Measurements from ENCODE around the gene FAM184A.
"Not testable (repeated sequence)": the region's sequence is repeated elsewhere in the genome, so short reads cannot be mapped to it uniquely, and the experiment has no call there.

The FAM184A gene

GRCh38 chr6:119124079-119124824 lies 45.8 kb upstream of the FAM184A start:
- H4K8ac ChIP-seq (ENCODE audit: low read depth, low read length): no peak overlapping the region
- no peak overlapping the region for H2AK5ac ChIP-seq (ENCODE audit: low read length)
- no peak overlapping the region for H2BK120ac ChIP-seq (ENCODE audit: low read depth, low read length)
- H3K9ac ChIP-seq (ENCODE audit: low read length): no peak overlapping the region
- no peak overlapping the region for H3K4me3 ChIP-seq (ENCODE audit: low read length)
- H3K36me3 ChIP-seq (ENCODE audit: control insufficient read depth, insufficient read depth, low read length): no peaks in the 10 kb centered on the region
- no peaks in the 10 kb centered on the region for H3K27me3 ChIP-seq (ENCODE audit: insufficient read depth, low read length, poor library complexity)
- no peak overlapping the region for H2BK15ac ChIP-seq (replicated peaks; ENCODE audit: low read depth)
- H3K27ac ChIP-seq (ENCODE audit: low read depth, low read length): no peak overlapping the region
- H3K23ac ChIP-seq (ENCODE audit: low read length): no peak overlapping the region
- no peak for DNase-seq
- H3K79me2 ChIP-seq (ENCODE audit: control insufficient read depth, insufficient read depth, low read length): no peaks in the 10 kb centered on the region
- H3K56ac ChIP-seq (ENCODE audit: low read length): no peak overlapping the region
- no peaks in the 10 kb centered on the region for H3K79me1 ChIP-seq (ENCODE audit: low read length)
- H3K4me2 ChIP-seq (ENCODE audit: low read length): no peak overlapping the region
- H4K5ac ChIP-seq (ENCODE audit: low read length): no peak overlapping the region
- no peak overlapping the region for H3K18ac ChIP-seq (ENCODE audit: low read length)
- no peak overlapping the region for H2BK5ac ChIP-seq (ENCODE audit: low read length)
- H3K4ac ChIP-seq (ENCODE audit: low read depth, low read length): no peak overlapping the region
- no CpG with 5 or more reads among the region's 1 CpG for WGBS (ENCODE audit: extremely low coverage, insufficient coverage, low lambda C conversion rate)
- peaks cover 3% of the 10 kb centered on the region for H3K4me1 ChIP-seq (ENCODE audit: control insufficient read depth, low read depth, low read length)

- H3K18ac ChIP-seq (ENCODE audit: low read length): no peak overlapping the region
- H3K4me2 ChIP-seq (ENCODE audit: low read length): no peak overlapping the region
- no peak overlapping the region for H4K8ac ChIP-seq (ENCODE audit: low read depth, low read length)
- no peak overlapping the region for H3K56ac ChIP-seq (ENCODE audit: low read length)
- no peak overlapping the region for H3K23ac ChIP-seq (ENCODE audit: low read length)
- H3K9ac ChIP-seq (ENCODE audit: low read length): no peak overlapping the region
- H4K5ac ChIP-seq (ENCODE audit: low read length): no peak overlapping the region
- H2BK5ac ChIP-seq (ENCODE audit: low read length): no peak overlapping the region
- WGBS (ENCODE audit: extremely low coverage, insufficient coverage, low lambda C conversion rate): no CpG with 5 or more reads among the region's 4 CpGs
- no peaks in the 10 kb centered on the region for H3K27me3 ChIP-seq (ENCODE audit: insufficient read depth, low read length, poor library complexity)
- H3K36me3 ChIP-seq (ENCODE audit: control insufficient read depth, insufficient read depth, low read length): no peaks in the 10 kb centered on the region
- no peak overlapping the region for H2BK120ac ChIP-seq (ENCODE audit: low read depth, low read length)
- no peak overlapping the region for H2BK15ac ChIP-seq (replicated peaks; ENCODE audit: low read depth)
- H3K79me2 ChIP-seq (ENCODE audit: control insufficient read depth, insufficient read depth, low read length): no peaks in the 10 kb centered on the region
- no peaks in the 10 kb centered on the region for H3K79me1 ChIP-seq (ENCODE audit: low read length)
- H2AK5ac ChIP-seq (ENCODE audit: low read length): no peak overlapping the region
- no peak overlapping the region for H3K4me3 ChIP-seq (ENCODE audit: low read length)
- no peak overlapping the region for H3K4ac ChIP-seq (ENCODE audit: low read depth, low read length)
- no peaks in the 10 kb centered on the region for H3K4me1 ChIP-seq (ENCODE audit: control insufficient read depth, low read depth, low read length)
- no peak for DNase-seq
- no peak overlapping the region for H3K27ac ChIP-seq (ENCODE audit: low read depth, low read length)
Observed at GRCh38 chr6:119122336-119122735, 43.9 kb upstream of the FAM184A start.

GRCh38 chr6:119121367-119121766 lies 42.9 kb upstream of the FAM184A start:
- no peak overlapping the region for H2BK5ac ChIP-seq (ENCODE audit: low read length)
- no peak overlapping the region for H2BK120ac ChIP-seq (ENCODE audit: low read depth, low read length)
- no peaks in the 10 kb centered on the region for H3K27me3 ChIP-seq (ENCODE audit: insufficient read depth, low read length, poor library complexity)
- H3K23ac ChIP-seq (ENCODE audit: low read length): no peak overlapping the region
- DNase-seq: no peak
- no peak overlapping the region for H3K27ac ChIP-seq (ENCODE audit: low read depth, low read length)
- no peak overlapping the region for H3K9ac ChIP-seq (ENCODE audit: low read length)
- no peaks in the 10 kb centered on the region for H3K79me2 ChIP-seq (ENCODE audit: control insufficient read depth, insufficient read depth, low read length)
- no peak overlapping the region for H2BK15ac ChIP-seq (replicated peaks; ENCODE audit: low read depth)
- no peak overlapping the region for H3K4me2 ChIP-seq (ENCODE audit: low read length)
- no peak overlapping the region for H2AK5ac ChIP-seq (ENCODE audit: low read length)
- no peaks in the 10 kb centered on the region for H3K36me3 ChIP-seq (ENCODE audit: control insufficient read depth, insufficient read depth, low read length)
- H3K79me1 ChIP-seq (ENCODE audit: low read length): no peaks in the 10 kb centered on the region
- no peak overlapping the region for H3K18ac ChIP-seq (ENCODE audit: low read length)
- no peak overlapping the region for H3K4me3 ChIP-seq (ENCODE audit: low read length)
- H4K5ac ChIP-seq (ENCODE audit: low read length): no peak overlapping the region
- no peak overlapping the region for H3K56ac ChIP-seq (ENCODE audit: low read length)
- no peak overlapping the region for H4K8ac ChIP-seq (ENCODE audit: low read depth, low read length)
- WGBS (ENCODE audit: extremely low coverage, insufficient coverage, low lambda C conversion rate): no CpG with 5 or more reads among the region's 4 CpGs
- no peaks in the 10 kb centered on the region for H3K4me1 ChIP-seq (ENCODE audit: control insufficient read depth, low read depth, low read length)
- H3K4ac ChIP-seq (ENCODE audit: low read depth, low read length): no peak overlapping the region

GRCh38 chr6:119119989-119120388 lies 41.5 kb upstream of the FAM184A start:
- H3K9ac ChIP-seq (ENCODE audit: low read length): no peak overlapping the region
- H2BK15ac ChIP-seq (replicated peaks; ENCODE audit: low read depth): no peak overlapping the region
- no peak overlapping the region for H2AK5ac ChIP-seq (ENCODE audit: low read length)
- H3K27me3 ChIP-seq (ENCODE audit: insufficient read depth, low read length, poor library complexity): no peaks in the 10 kb centered on the region
- H4K8ac ChIP-seq (ENCODE audit: low read depth, low read length): no peak overlapping the region
- H3K27ac ChIP-seq (ENCODE audit: low read depth, low read length): no peak overlapping the region
- no peaks in the 10 kb centered on the region for H3K79me1 ChIP-seq (ENCODE audit: low read length)
- H3K36me3 ChIP-seq (ENCODE audit: control insufficient read depth, insufficient read depth, low read length): no peaks in the 10 kb centered on the region
- no peak overlapping the region for H2BK120ac ChIP-seq (ENCODE audit: low read depth, low read length)
- no peaks in the 10 kb centered on the region for H3K79me2 ChIP-seq (ENCODE audit: control insufficient read depth, insufficient read depth, low read length)
- DNase-seq: no peak
- no peak overlapping the region for H3K4me3 ChIP-seq (ENCODE audit: low read length)
- H3K56ac ChIP-seq (ENCODE audit: low read length): no peak overlapping the region
- H3K18ac ChIP-seq (ENCODE audit: low read length): no peak overlapping the region
- peak overlapping the region; percentile 10 for H2BK5ac ChIP-seq (ENCODE audit: low read length)
- H4K5ac ChIP-seq (ENCODE audit: low read length): no peak overlapping the region
- H3K4me2 ChIP-seq (ENCODE audit: low read length): no peak overlapping the region
- no peak overlapping the region for H3K4ac ChIP-seq (ENCODE audit: low read depth, low read length)
- no peaks in the 10 kb centered on the region for H3K4me1 ChIP-seq (ENCODE audit: control insufficient read depth, low read depth, low read length)
- no CpG with 5 or more reads among the region's 4 CpGs for WGBS (ENCODE audit: extremely low coverage, insufficient coverage, low lambda C conversion rate)
- no peak overlapping the region for H3K23ac ChIP-seq (ENCODE audit: low read length)

GRCh38 chr6:119119062-119119461 lies 40.6 kb upstream of the FAM184A start:
- H3K9ac ChIP-seq (ENCODE audit: low read length); H2BK15ac ChIP-seq (replicated peaks; ENCODE audit: low read depth); H4K8ac ChIP-seq (ENCODE audit: low read depth, low read length); H3K79me1 ChIP-seq (ENCODE audit: low read length); H3K27ac ChIP-seq (ENCODE audit: low read depth, low read length); H3K4me1 ChIP-seq (ENCODE audit: control insufficient read depth, low read depth, low read length); H3K18ac ChIP-seq (ENCODE audit: low read length); H2BK120ac ChIP-seq (ENCODE audit: low read depth, low read length); H2BK5ac ChIP-seq (ENCODE audit: low read length); H3K4ac ChIP-seq (ENCODE audit: low read depth, low read length); H3K4me3 ChIP-seq (ENCODE audit: low read length); H4K5ac ChIP-seq (ENCODE audit: low read length); H3K79me2 ChIP-seq (ENCODE audit: control insufficient read depth, insufficient read depth, low read length); H2AK5ac ChIP-seq (ENCODE audit: low read length); H3K36me3 ChIP-seq (ENCODE audit: control insufficient read depth, insufficient read depth, low read length); H3K27me3 ChIP-seq (ENCODE audit: insufficient read depth, low read length, poor library complexity); H3K4me2 ChIP-seq (ENCODE audit: low read length); H3K23ac ChIP-seq (ENCODE audit: low read length): not testable (repeated sequence)
- no CpG with 5 or more reads among the region's 13 CpGs for WGBS (ENCODE audit: extremely low coverage, insufficient coverage, low lambda C conversion rate)
- peak overlapping the region; percentile 50 for H3K56ac ChIP-seq (ENCODE audit: low read length)
- peak; percentile 51 for DNase-seq

- Histone ChIP-seq H3K9ac (ENCODE audit: low read length) (no peak overlapping the region), H3K27me3 (ENCODE audit: insufficient read depth, low read length, poor library complexity) (no peaks in the 10 kb centered on the region), H3K79me1 (ENCODE audit: low read length) (no peaks in the 10 kb centered on the region), H3K36me3 (ENCODE audit: control insufficient read depth, insufficient read depth, low read length) (no peaks in the 10 kb centered on the region), H4K8ac (ENCODE audit: low read depth, low read length) (no peak overlapping the region), H2BK15ac (replicated peaks; ENCODE audit: low read depth) (no peak overlapping the region), H3K4me2 (ENCODE audit: low read length) (no peak overlapping the region), H2BK5ac (ENCODE audit: low read length) (no peak overlapping the region), H3K56ac (ENCODE audit: low read length) (no peak overlapping the region), H2BK120ac (ENCODE audit: low read depth, low read length) (no peak overlapping the region), H3K23ac (ENCODE audit: low read length) (no peak overlapping the region), H3K4me3 (ENCODE audit: low read length) (no peak overlapping the region), H3K4ac (ENCODE audit: low read depth, low read length) (no peak overlapping the region), H3K4me1 (ENCODE audit: control insufficient read depth, low read depth, low read length) (peaks cover 2% of the 10 kb centered on the region), H4K5ac (ENCODE audit: low read length) (no peak overlapping the region), H2AK5ac (ENCODE audit: low read length) (no peak overlapping the region), H3K27ac (ENCODE audit: low read depth, low read length) (no peak overlapping the region), H3K79me2 (ENCODE audit: control insufficient read depth, insufficient read depth, low read length) (no peaks in the 10 kb centered on the region), H3K18ac (ENCODE audit: low read length) (no peak overlapping the region)
- no peak for DNase-seq
- WGBS (ENCODE audit: extremely low coverage, insufficient coverage, low lambda C conversion rate): no CpG with 5 or more reads among the region's 3 CpGs
Observed at GRCh38 chr6:119116712-119117281, 38.3 kb upstream of the FAM184A start.

Data from mesendoderm (in vitro differentiated cells).